ENCODE measurements around the gene LCN10.

- TF ChIP-seq CTCF (conservative IDR thresholded peaks at IDR 0.05; ENCODE audit: low read depth, low read length) = no peak
- TF ChIP-seq EZH2 (IDR thresholded peaks at IDR 0.05; ENCODE audit: low read length, unreplicated experiment) = no peak
- TF ChIP-seq EZH2phosphoT487 (IDR thresholded peaks at IDR 0.05; ENCODE audit: borderline replicate concordance, low read length) = no peak
Measured at GRCh38 chr9:136751244-136751643, 8.5 kb upstream of the LCN10 start.

All from PC-3 (cell line).